Neural progenitor cell (in vitro differentiated cells): ENCODE measurements around the gene CLCF1. TPM values are rescaled to one million over a fixed set of nuclear protein-coding genes. Genes with fewer than 3 reads are reported as not detected.

Source experiments
- DNase-seq: peaks from one replicate; pipeline ENCODE4 v3.0.0-alpha.2; 2016; ENCODE audit warnings: low spot score
- H2AFZ ChIP-seq: fragments of 200-600 bp; sonication (generic); replicated peaks from 2 replicates; pipeline ENCODE4 v1.6.1; 2016; ENCODE audit warnings: antibody characterized with exemption
- H3F3A ChIP-seq: fragments of 200-600 bp; sonication (generic); 2 replicates; pipeline ENCODE4 v1.6.1; 2016; ENCODE audit warnings: antibody characterized with exemption, low read depth
- H3K27ac ChIP-seq: fragments of 200-600 bp; sonication (generic); 2 replicates; pipeline ENCODE4 v1.5.1; 2016; ENCODE audit warnings: mild to moderate bottlenecking
- H3K27me3 ChIP-seq: fragments of 200-600 bp; sonication (generic); 2 replicates; pipeline ENCODE4 v1.6.1; 2016; ENCODE audit warnings: mild to moderate bottlenecking, moderate library complexity
- H3K36me3 ChIP-seq: fragments of 200-600 bp; sonication (generic); 2 replicates; pipeline ENCODE4 v1.5.1; 2016
- H3K4me1 ChIP-seq: fragments of 200-600 bp; sonication (generic); 2 replicates; pipeline ENCODE4 v1.6.1; 2016; ENCODE audit warnings: mixed run types
- H3K4me2 ChIP-seq: fragments of 200-600 bp; sonication (generic); 2 replicates; pipeline ENCODE4 v1.6.1; 2016
- H3K4me3 ChIP-seq: fragments of 200-600 bp; sonication (generic); 2 replicates; pipeline ENCODE4 v1.5.1; 2016
- H3K79me2 ChIP-seq: fragments of 200-600 bp; sonication (generic); 2 replicates; pipeline ENCODE4 v1.6.1; 2016; ENCODE audit warnings: low read depth
- H3K9ac ChIP-seq: fragments of 200-600 bp; sonication (generic); 2 replicates; pipeline ENCODE4 v1.6.1; 2016
- H3K9me3 ChIP-seq: fragments of 200-600 bp; sonication (generic); 2 replicates; pipeline ENCODE4 v1.5.1; 2016; ENCODE audit warnings: low read depth
- H4K20me1 ChIP-seq: fragments of 200-600 bp; sonication (generic); 2 replicates; pipeline ENCODE4 v1.6.1; 2016; ENCODE audit warnings: low read depth
- H3K27ac Mint-ChIP-seq: 3 replicates; pipeline ENCODE4 v1.8.0; 2021; ENCODE audit warnings: mixed read lengths
- H3K27me3 Mint-ChIP-seq: 2 replicates; pipeline ENCODE4 v1.8.0; 2022; ENCODE audit warnings: low read depth, mild to moderate bottlenecking, inconsistent platforms, moderate library complexity, mixed read lengths; ENCODE audit not compliant: insufficient read depth
- H3K36me3 Mint-ChIP-seq: 3 replicates; pipeline ENCODE4 v1.8.0; 2021; ENCODE audit warnings: mixed read lengths
- H3K4me1 Mint-ChIP-seq: 3 replicates; pipeline ENCODE4 v1.8.0; 2021; ENCODE audit warnings: mixed read lengths
- H3K4me3 Mint-ChIP-seq: 3 replicates; pipeline ENCODE4 v1.8.0; 2021; ENCODE audit warnings: mild to moderate bottlenecking, moderate library complexity, mixed read lengths
- H3K9me3 Mint-ChIP-seq: 3 replicates; pipeline ENCODE4 v1.8.0; 2020; ENCODE audit warnings: mixed read lengths
- EZH2 ChIP-seq: fragments of 200-600 bp; sonication (generic); IDR thresholded peaks from 2 replicates; pipeline ENCODE4 v1.6.1; 2017; ENCODE audit warnings: antibody characterized with exemption, mild to moderate bottlenecking, moderate library complexity
- EZH2phosphoT487 ChIP-seq: fragments of 200-600 bp; sonication (generic); IDR thresholded peaks from 2 replicates; pipeline ENCODE4 v1.6.1; 2017; ENCODE audit warnings: antibody characterized with exemption
- total RNA-seq: library from RNA; depleted of rRNA; stranded (reverse); fragments of >200 nt; gene quantifications from 2 replicates; pipeline ENCODE4 v1.2.3, GENCODE V29; 2015; ENCODE audit warnings: low replicate concordance
- TF ChIP-seq, protein P1 (sequence below): fragments of 200-600 bp; sonication (generic); IDR thresholded peaks from 2 replicates; pipeline ENCODE4 v1.5.1; 2017; ENCODE audit warnings: antibody characterized with exemption, mild to moderate bottlenecking

CLCF1 gene
- total RNA-seq, 1 donor from 2014 or later = 2.0 TPM

DNA sequence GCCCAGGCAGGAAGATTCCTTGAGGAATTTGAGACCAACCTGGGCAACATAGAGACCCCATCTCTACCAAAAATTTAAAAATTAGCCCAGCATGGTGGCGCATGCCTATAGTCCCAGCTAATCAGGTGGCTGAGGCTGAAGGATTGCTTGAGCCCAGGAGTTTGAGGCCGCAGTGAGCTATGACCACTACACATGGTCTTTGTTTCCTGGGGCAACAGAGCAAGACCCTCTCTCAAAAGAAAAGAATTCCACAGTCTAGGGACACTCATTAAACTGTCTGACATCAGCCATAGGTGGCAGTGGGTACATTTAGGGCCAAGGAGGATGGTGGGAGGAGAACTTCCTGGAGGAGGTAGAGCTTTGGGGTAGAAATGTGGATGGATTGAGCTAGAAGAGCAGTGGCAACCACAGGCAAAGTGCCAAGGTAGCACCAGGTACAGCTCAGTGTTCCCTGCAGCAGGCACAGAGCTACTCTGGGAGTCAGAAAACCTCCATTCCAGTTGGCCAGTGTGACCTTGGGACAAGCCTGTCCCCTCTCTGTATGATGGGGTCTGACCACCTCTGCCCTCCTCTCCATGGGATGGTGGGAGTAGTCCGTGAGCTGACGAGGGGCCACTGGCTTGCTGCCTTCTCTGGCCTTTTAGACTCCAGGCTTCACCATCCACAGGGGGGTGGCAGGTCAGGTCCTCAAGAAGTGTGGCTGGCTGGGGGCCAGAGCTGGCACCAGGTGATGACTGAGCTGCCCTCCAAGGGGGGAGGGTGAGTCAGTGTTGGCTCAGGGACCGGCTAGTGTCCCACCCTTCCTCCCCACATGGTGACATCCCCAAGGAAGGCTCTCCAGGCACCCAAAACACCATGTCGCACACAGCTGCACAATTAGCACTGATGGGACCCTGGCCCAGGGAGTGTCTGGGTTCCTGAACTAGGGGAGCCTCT lies 3.7 kb upstream of the CLCF1 start:
- peak overlapping the region; percentile 65 for H3K4me3 Mint-ChIP-seq

DNA sequence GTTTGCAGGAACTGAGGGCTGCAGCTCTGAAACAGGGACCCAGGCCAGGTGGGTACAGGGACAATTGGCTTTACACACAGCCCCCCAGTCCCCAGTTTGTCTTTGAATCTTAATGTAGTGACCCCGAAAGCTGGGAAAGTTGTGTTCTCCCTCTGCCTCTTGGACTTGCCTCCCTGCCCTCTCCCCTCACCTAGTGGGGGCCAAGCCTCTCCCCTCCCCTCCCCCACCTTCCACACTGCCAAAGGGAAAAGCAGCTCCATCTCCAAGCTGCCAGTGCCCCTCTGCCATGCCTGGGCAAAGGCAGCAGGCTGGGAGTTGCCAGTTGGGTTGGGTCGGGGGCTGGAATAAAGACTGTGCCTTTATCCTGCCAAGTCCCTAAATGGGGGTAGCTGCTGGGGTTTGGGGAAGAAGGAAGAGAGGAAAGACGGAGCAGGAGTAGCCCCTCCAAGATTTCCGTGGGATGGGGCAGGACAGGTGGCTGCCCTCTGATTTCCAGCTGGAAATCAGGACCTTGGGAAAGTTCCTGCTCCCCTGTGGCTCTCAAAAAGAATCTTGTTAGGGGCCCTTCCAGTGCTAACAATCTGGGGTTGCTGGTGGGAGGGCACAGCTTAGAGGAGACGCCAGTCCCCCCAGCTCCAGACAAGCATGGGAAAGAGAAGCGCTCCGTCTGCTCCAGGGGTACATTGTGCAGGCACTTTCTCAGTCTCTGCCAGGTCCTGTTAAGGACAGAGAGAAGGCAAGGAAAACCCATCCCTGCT lies 2.8 kb upstream of the CLCF1 start:
- Histone ChIP-seq H2AFZ (no peak overlapping the region), H3K4me2 (peak overlapping the region; percentile 92), H3K27me3 (peaks cover 68% of the 10 kb centered on the region), H4K20me1 (peaks cover 9% of the 10 kb centered on the region), H3K27ac (no peak overlapping the region), H3K4me3 (peak overlapping the region; percentile 32), H3K4me1 (peaks cover 44% of the 10 kb centered on the region), H3K9ac (no peak overlapping the region), H3K79me2 (no peaks in the 10 kb centered on the region), H3K9me3 (no peaks in the 10 kb centered on the region), H3F3A (peaks cover 45% of the 10 kb centered on the region), H3K36me3 (no peaks in the 10 kb centered on the region)
- H3K27ac Mint-ChIP-seq = no peak overlapping the region
- no peaks in the 10 kb centered on the region for H3K9me3 Mint-ChIP-seq
- no peaks in the 10 kb centered on the region for H3K36me3 Mint-ChIP-seq
- peaks cover 38% of the 10 kb centered on the region for H3K4me1 Mint-ChIP-seq
- peaks cover 18% of the 10 kb centered on the region for H3K27me3 Mint-ChIP-seq
- TF ChIP-seq EZH2phosphoT487 (no peak), EZH2 (no peak)
- TF ChIP-seq, protein P1, sequence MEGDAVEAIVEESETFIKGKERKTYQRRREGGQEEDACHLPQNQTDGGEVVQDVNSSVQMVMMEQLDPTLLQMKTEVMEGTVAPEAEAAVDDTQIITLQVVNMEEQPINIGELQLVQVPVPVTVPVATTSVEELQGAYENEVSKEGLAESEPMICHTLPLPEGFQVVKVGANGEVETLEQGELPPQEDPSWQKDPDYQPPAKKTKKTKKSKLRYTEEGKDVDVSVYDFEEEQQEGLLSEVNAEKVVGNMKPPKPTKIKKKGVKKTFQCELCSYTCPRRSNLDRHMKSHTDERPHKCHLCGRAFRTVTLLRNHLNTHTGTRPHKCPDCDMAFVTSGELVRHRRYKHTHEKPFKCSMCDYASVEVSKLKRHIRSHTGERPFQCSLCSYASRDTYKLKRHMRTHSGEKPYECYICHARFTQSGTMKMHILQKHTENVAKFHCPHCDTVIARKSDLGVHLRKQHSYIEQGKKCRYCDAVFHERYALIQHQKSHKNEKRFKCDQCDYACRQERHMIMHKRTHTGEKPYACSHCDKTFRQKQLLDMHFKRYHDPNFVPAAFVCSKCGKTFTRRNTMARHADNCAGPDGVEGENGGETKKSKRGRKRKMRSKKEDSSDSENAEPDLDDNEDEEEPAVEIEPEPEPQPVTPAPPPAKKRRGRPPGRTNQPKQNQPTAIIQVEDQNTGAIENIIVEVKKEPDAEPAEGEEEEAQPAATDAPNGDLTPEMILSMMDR = no peak
- DNase-seq = peak; percentile 45
- H3K4me3 Mint-ChIP-seq = peak overlapping the region; percentile 72

More for the DNA sequence above, 3.7 kb upstream of the CLCF1 start:
- H4K20me1 ChIP-seq = peaks cover under 1% of the 10 kb centered on the region
- Mint-ChIP-seq H3K9me3 (no peaks in the 10 kb centered on the region), H3K36me3 (no peaks in the 10 kb centered on the region), H3K27me3 (peaks cover 14% of the 10 kb centered on the region), H3K27ac (no peak overlapping the region), H3K4me1 (peaks cover 31% of the 10 kb centered on the region)
- H3K9me3 ChIP-seq = no peaks in the 10 kb centered on the region
- H3K4me3 ChIP-seq = no peak overlapping the region
- no peak overlapping the region for H2AFZ ChIP-seq
- peaks cover 59% of the 10 kb centered on the region for H3K27me3 ChIP-seq
- no peak for TF ChIP-seq EZH2
- no peak for TF ChIP-seq EZH2phosphoT487
- TF ChIP-seq, protein P1 = no peak
- H3K4me1 ChIP-seq = peaks cover 35% of the 10 kb centered on the region
- no peaks in the 10 kb centered on the region for H3K79me2 ChIP-seq
- H3K4me2 ChIP-seq = peak overlapping the region; percentile 92
- H3K27ac ChIP-seq = no peak overlapping the region
- no peaks in the 10 kb centered on the region for H3K36me3 ChIP-seq
- DNase-seq = no peak
- H3K9ac ChIP-seq = no peak overlapping the region
- peaks cover 36% of the 10 kb centered on the region for H3F3A ChIP-seq

DNA sequence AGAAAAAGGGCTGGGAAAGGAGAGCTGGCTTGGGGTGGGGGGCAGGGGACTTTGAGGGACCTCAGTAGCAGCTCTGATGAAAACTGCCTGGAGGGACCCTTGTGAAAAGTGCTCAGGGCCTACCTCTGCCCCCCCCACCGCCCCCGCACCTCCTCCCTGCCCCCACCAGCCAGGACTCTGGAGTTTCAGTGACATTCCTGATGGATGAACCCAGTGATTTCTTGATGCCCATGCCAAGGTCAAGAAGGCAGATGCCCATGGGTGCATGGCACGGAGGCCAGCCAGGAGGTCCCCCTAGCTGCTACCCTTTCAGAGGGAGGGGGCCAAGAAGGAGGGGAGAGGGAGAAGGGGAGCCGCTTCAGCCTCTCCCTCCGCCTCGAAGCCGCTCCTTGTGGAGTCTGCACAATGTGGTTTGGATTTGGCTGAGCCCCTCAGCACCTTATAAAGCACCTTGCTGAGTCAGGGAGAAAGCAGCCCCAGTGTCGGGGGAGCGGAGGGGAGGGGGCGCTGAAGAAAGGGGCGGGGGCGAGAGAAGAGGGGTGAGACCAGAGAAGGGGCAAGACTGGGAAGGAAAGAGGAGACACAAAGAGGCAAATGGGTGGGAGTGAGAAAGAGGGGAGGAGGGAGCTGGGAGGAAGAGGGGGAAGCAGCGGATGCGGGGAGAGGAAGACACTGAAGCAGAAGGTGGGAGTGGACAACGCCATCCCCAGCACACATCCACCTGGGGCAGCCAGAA lies 2.1 kb upstream of the CLCF1 start:
- H3K4me2 ChIP-seq = peak overlapping the region; percentile 92
- TF ChIP-seq, protein P1 = no peak
- TF ChIP-seq EZH2phosphoT487 = no peak
- peaks cover 73% of the 10 kb centered on the region for H3K27me3 ChIP-seq
- no peaks in the 10 kb centered on the region for H3K9me3 ChIP-seq
- H4K20me1 ChIP-seq = peaks cover 16% of the 10 kb centered on the region
- Mint-ChIP-seq H3K27me3 (peaks cover 23% of the 10 kb centered on the region), H3K4me3 (peak overlapping the region; percentile 72), H3K9me3 (no peaks in the 10 kb centered on the region), H3K4me1 (peaks cover 44% of the 10 kb centered on the region), H3K36me3 (no peaks in the 10 kb centered on the region), H3K27ac (no peak overlapping the region)
- peak overlapping the region; percentile 38 for H2AFZ ChIP-seq
- H3K79me2 ChIP-seq = no peaks in the 10 kb centered on the region
- no peak overlapping the region for H3K27ac ChIP-seq
- peak; percentile 41 for DNase-seq
- H3K9ac ChIP-seq = no peak overlapping the region
- H3K4me1 ChIP-seq = peaks cover 51% of the 10 kb centered on the region
- H3K4me3 ChIP-seq = peak overlapping the region; percentile 32
- no peaks in the 10 kb centered on the region for H3K36me3 ChIP-seq
- peaks cover 46% of the 10 kb centered on the region for H3F3A ChIP-seq
